HG03108 (cell line): ENCODE results near the gene SLAIN1.
A peak's percentile ranks its signal among the peaks of the same experiment; 100 is the strongest.
"Not testable (repeated sequence)": the region's sequence is repeated elsewhere in the genome, so short reads cannot be mapped to it uniquely, and the experiment has no call there.

Experiments
- ATAC-seq: cut with Tn5 transposase; IDR thresholded peaks from one replicate; pipeline ENCODE4 v1.9.1; 2021; ENCODE audit warnings: moderate library complexity; ENCODE audit not compliant: unreplicated experiment

Gene SLAIN1

DNA sequence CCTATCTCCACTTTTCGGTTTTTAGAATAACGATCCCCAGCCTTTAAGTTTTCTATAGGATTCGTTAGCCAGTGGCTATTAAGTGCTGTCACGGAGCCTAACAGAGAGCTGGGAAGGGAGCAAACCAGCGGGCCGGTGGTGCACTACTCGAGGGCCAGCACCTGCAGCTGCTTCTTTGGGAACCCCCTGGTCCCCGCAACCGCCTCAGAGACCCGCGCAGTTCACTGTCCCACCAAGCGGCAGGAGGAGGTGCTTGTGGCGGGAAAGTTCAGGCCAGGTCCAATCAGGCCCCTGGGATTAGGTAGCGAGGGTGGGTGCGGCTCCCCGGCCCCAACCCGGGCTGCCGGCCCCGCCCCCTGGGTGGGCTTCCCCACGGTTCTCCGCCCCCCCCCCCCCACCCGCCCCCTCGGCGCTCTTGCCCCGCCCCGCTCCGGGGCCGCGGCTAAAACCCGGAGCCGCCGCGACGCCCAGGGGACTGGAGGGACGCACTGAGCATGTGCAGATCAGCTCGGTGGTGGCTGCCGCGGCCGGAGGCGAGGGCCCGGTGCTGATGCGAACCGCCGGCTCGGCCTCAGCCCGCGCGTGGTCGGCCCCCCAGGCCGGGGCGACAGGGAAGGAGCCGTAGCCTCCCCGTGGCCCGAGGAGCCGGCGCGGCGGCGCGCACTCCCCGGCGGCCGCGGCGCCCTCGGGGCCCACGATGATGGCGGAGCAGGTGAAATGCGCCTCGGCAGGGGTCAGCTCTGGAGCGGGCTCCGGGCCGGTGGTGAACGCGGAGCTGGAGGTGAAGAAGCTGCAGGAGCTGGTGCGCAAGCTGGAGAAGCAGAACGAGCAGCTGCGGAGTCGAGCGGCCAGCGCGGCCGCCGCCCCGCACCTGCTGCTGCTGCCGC lies at the start of gene SLAIN1:
Gene SLAIN1 (plus strand): TSS at position 471 of the 887 bp plus-strand sequence. CDS start 227 bp downstream, at position 698.
- peak; percentile 65 for ATAC-seq

DNA sequence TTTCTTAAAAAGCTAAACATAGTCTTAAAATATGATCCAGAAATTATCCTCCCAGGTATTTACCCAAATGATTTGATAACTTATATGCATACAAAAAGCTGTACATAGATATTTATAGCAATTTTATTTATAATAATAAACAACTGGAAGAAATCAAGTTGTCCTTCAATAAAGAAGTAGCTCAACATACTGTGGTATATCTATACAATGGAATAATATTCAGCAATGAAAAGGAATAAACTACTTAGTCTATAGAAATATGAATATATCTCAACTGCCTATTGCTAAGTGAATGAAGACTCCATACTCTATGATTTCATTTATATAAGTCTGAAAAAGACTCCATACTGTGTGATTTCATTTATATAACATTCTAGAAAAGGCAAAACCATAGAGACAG lies 47.1 kb upstream of the SLAIN1 start:
- no peak for ATAC-seq

DNA sequence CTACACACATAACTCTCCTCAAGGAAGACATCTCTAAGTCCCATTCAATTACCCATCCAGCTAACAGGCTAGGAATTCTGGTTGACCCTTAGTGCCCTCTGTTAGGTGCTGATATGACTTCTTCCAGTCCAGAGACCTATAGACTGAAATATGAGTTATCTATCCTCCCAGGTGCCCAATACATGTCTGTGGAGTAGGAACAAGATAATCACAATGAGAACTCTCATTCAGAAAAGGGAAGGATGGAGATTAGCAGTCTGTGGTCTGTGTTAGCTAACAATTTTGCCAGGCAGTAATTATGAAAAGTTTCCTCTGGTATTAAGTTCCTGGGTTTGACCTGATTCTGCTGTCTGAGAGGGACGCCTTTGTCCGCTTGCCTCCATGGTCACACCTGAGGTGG lies 44.2 kb upstream of the SLAIN1 start:
- no peak for ATAC-seq

DNA sequence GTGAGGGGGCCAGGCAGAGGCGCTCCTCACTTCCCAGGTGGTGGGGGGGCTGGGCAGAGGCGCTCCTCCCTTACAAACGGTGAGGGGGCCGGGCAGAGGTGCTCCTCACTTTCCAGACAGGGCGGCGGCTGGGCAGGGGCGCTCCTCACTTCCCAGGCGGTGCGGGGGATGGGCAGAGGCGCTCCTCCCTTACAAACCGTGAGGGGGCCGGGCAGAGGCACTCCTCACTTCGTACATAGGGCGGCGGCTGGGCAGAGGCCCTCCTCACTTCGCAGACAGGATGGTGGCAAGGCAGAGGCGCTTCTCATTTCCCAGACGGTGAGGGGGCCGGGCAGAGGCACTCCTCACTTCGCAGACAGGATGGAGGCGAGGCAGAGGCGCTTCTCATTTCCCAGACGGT lies 37.5 kb upstream of the SLAIN1 start:
- not testable (repeated sequence) for ATAC-seq

DNA sequence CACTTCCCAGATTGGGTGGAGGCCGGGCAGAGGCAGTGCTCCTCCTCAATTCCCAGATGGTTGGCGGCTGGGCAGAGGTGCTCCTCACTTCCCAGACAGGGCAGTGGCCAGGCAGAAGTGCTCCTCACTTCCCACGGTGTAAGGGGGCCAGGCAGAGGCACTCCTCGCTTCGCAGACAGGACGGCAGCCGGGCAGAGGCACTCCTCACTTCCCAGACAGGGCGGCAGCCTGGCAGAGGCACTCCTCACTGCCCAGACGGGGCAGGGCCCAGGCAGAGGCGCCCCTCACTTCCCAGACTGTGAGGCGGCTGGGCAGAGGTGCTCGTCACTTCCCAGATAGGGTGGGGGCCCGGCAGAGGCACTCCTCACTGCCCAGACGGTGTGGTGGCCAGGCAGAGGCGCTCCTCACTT lies 36.6 kb upstream of the SLAIN1 start:
- ATAC-seq: no peak

DNA sequence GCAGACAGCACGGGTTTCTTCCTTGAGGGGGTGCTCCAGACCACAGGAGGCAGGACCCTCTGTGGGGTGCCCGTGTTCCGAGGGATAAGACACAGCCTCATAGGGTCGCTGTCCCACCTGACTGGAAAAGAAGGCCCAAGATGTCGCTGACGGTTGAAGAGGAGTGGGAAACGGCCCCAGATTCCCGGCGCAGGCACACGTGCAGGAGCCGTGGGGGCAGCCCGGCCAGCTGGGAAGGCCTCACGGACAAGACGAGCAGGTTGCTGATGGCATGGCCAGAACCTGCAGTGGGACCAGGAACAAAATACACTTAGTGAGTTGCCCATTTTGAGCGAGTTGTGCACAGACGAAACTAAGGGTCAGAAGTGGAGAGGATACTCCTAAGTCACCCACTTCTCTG lies 35.2 kb upstream of the SLAIN1 start:
- ATAC-seq: not testable (repeated sequence)

DNA sequence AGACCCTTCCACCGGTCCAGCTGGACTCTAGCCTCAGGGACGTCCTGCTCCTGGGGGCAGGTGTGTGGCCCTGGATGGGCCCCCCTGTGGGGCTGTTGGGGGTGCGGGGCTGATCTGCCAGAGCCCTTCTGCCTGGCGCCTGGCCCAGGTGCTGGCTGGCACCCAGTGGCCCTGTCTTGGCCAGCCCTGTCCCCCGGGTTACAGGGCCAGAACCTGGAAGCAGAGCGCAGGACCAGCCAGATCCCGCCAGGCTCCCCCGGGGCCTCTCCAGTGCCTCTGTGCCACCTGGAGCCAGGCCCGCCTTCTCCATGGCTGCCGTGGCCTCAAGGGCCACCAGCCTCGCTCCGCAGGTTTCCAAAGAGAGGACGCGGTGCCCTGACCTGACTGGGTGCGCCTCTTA lies 34.7 kb upstream of the SLAIN1 start:
- ATAC-seq: not testable (repeated sequence)

DNA sequence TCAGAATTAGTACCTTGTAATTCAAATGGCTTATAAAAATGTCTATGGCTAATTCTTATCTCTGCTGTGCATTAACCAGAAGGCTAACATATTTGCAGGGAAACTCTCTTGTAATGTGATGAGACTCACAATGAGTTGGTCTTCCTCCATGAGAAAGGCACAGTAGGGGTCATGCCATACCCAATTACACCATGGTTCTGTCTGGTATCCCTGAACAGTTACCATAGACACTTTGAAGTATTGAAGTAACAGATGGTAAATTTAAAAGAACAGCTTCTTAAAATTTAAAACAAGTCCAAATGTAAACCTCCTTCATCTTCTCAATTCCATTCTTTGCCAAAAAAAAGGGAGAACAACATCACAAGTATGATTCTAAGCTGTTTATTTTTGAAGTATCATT lies 22.6 kb upstream of the SLAIN1 start:
- ATAC-seq: no peak

DNA sequence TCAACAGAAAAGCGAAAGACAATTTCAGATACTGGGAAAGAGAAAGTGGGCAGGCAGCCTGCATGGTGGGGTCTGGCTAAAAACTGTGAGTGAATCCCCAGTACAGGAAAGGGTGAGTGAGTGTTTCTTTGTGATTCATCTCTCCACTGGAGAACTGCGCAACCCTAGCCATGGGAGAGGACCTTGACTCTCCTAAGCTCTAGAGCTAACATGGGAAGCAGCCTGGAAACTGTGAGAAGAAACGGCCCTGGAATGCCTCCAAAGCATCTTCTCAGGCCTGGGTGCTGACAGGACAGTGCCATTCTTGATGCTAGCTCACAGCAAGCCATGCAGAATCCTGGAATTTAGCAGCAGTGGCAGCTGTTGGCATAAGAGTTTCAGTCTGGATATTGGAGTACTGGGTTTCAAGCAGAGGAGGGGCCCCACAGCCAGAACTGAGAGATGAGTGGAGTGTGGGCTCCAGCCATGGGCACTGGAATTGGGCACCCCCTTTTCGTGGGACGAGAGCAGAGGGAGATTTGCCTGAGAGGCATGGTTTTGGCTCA lies 18.7 kb upstream of the SLAIN1 start:
- no peak for ATAC-seq

DNA sequence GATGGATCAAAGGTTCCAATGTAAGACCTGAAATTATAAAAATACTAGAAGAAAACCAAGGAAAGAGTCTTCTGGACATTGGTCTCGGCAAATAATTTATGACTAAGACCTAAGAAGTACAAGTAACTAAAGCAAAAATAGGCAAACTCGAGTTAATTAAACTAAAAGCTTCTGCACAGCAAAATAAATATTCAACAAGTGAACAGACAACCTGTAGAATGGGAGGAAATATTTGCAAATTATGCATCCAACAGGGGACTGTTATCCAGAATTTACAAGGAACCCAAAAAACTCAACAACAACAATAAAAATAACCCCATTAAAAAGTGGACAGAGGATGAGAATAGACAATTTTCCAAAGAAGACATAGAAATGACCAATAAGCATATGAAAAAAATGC lies 9.7 kb upstream of the SLAIN1 start:
- no peak for ATAC-seq

DNA sequence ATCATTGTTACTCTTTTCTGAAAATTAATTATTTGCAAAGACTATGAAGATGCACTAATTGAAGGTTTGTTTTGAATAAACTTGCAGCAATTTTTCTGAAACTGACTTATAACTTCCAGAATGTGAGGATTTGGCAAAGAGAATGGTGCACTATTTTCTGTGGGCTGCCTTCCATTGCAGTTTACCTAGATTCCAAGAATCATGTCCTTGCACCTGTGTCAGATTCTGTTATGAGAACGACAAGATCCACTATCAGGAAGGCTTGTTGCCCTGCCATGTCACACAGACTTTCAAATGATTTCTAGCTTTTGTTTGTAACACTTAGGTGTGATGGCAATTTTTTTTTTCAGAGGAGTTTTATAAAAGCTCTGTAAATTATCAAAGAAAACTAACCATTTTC lies 5.6 kb upstream of the SLAIN1 start:
- ATAC-seq: no peak

DNA sequence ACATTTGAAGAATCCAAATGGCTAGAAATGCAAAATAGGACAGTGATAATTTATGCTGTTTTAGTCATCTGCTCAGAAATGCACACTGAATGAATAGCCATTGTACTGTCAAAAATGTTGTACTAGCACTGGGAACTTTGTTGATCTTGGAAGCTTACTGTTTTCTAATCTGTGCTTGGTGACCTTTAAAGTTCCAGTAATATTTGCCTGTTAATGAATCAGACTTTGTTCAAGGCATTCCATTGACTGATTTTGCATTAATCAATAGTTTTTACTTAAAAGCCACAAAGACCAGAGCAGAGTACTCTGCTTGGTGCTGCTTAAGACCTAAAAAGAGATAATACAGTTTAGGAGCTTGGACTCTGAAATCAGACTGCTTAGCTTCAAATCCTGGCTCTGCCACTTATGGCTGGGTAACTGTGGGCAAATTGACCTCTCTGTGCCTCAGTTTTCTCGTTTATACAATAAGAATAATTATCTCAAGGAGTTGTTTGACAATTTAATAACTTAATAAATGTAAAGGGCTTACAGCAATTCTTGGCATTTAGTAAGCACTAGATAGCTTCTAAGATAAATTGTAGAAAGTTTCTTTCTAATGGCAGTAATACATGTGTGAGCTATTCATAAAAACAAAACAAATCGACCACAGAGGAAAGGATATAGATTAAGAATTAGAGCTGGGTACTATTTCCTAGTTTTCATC lies 4.6 kb upstream of the SLAIN1 start:
- no peak for ATAC-seq

DNA sequence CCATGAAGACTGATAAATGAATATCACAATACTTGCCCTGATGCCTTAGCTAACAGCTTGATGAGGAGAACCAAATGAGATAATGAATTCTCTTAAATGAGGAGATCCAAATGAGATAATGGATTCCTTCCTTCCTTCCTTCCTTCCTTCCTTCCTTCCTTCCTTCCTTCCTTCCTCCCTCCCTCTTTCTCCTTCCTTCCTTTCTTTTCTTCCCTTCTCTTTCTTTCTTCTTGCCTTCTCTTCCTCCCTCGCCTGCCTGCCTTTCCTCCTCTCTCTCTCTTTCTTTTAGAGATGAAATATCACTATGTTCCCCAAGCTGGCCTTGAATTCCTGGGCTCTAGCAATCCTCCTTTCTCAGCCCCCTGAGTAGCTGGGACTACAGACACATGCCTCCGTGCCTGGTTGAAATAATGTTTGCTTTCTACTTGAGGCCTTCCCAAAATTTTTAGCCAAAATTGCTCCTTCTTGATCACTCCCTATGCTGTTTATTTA lies 4.0 kb upstream of the SLAIN1 start:
- no peak for ATAC-seq

DNA sequence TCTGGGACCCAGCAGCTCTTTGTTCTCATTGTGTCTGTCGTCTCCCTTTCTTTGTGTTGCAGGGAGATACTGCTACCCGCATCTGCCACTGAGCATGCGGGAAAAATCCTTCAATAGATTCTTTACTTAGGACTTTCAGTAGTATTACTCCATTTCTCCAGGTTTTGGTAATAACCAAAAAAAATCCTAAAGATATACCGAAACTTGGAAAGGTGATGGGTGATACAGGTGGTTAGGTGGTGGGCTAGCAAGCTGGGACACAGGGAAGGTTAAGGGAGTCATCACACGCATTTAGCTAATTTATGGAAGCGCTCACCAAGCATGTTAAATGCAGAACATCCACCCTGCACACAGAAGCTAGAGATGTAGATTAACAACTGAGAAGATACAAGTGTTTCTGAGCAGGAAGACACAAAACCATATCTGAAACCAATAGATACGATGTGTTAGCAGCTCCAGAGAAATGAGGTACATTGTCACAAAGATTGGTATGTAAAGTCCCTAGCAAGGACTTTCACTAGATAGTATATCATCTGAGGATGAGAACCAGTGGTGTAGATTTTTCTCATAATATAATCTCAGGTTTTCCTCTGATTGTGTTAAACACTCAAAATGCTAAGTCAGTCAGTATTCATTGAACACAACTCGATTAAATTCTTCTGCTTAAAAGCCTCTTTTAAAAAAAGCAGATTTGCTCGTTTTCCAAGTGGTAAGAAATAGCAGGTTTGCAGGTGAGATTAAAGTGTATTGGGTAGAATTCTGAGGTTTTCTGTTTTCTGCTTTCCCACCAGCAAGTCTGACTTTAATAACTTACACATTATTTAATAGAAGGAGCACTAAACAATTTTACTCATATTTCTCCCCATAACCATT lies 1.2 kb upstream of the SLAIN1 start:
- no peak for ATAC-seq

DNA sequence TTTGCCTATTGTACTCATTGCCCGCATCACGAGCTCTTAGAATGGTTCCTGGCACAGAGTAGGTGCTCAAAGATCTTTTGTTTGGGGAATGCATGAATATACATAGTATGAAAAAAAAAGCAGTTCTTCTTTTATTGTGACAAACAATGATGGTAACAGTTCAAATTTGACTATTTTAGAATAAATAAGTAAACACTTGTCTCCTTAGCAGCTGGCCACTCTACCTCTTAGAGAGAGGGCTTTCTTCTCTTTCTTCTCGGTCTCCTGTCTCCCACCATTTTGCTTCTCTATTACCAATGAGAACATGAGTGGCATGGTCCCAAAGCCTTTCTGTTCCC lies 639 bp upstream of the SLAIN1 start:
- no peak for ATAC-seq

DNA sequence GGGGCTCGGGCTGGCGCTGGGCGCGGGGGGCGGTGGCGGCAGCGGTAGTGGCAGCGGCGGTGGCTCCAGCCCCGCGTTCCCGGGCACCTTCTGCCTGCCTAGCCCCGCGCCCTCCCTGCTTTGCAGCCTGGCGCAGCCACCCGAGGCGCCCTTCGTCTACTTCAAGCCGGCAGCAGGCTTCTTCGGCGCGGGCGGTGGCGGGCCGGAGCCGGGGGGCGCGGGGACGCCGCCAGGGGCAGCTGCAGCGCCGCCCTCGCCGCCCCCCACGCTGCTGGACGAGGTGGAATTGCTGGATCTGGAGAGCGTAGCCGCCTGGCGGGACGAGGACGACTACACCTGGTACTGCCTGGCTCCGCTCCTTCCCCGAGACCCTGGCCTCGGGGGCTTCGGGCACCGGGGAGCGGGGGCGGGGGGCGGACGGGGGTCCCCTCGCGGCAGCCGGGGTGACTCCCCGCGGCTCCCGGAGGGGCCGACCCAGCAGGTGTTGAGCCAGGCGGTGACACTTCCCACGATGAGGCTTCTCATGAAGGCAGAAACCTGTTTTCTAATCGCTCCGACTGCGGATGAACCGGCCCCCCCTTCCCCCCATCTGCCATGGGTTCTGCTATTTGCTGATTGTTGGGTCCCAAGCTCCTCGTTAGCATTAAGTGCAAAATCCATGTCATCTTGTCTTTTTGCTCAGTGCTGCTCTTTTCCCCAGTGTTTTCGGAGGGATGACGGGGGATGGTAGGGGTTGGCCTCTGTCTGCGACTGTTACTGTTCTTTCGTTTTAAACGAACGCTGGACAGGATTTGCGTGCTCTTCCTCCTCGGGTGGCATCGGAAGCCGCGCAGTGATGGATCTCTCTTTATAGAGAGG lies 943 bp downstream of the SLAIN1 start:
- peak; percentile 32 for ATAC-seq

DNA sequence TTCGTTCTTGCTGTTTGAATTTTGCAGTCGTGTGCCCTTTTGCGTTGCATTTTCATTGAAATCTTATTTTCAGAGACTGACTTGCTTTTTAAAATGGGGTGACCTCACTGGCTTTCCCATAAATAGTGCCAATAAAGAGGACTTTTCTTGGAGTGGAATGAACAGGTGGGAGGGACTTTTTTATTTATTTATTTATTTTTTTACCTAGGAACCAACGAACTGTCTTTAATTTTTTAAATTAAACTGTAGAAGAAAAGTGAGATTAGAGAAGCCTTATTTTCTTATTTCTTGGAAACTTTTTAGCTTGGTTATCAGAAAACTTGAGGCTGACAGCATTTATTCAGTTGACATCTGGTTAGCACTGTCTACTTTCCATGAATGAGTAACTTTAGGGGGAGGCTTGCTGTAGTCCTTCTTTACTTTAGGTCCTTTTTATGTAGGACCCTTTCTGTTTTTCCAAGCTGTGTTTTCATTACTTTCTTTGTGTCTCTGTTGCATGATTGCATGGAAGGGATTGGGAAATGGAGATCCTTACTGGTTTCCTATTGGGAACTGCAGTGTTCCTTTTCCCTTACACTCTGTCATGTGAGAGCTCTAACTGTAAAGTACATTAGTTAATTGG lies 1.7 kb downstream of the SLAIN1 start:
- no peak for ATAC-seq

DNA sequence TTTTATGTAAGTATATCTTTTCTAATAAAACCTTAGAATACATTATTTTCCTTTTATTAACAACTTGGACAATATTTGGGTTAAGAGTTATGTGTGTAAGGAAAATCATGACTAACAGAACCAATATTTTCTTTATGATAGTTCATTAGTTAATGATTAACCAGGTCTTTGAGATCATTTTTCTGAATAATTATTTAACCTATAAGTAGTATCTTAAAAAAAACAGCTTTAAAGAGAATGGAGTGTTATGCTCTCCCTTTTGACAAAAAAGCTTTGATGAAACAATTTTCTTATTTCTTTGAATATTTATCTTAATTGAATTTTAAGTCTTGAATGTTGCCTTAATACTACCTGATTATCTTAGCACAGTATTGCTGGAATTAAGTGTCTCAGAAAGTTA lies 3.8 kb downstream of the SLAIN1 start:
- ATAC-seq: no peak

DNA sequence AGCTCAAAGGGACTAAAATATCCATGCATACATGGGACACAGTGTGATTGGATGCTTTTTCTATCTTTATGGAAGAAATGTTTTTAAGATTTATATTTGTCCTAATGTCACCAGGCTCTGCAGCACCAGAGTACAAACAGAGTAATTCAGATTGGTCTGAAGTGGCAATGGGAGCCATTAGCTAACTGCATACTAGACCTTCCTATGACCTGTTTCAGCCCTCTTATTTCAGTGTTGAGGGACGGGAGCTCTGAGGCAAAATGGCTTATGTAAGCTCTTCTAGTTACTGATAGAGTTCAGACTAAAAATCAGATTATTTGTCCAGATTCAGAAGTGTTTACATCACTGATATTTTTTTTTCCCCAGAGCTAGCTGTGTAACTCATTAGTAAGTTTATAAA lies 4.9 kb downstream of the SLAIN1 start:
- ATAC-seq: no peak

DNA sequence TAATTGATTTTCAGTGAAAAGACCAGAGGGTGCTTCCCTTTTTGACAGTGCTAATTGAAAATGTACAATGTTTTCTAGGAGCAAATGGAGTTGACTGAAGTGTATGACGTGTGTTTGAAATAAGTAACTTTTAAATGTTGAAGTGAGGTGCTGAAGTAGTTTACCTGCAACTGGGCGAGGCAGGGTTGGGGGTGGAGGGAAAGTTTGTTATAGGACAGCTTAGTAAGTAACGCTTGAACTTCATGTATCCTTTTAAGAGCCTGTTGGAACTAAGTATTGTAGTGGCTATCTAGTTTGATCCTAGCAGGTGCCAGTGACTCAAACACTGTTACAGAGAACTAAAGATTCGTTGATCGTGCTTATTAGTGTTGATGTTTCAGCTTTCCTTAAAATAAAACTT lies 5.9 kb downstream of the SLAIN1 start:
- ATAC-seq: no peak
